ENCODE measurements around the gene ACSM2A.
"Not testable (repeated sequence)": the region's sequence is repeated elsewhere in the genome, so short reads cannot be mapped to it uniquely, and the experiment has no call there.

ACSM2A gene

DNA sequence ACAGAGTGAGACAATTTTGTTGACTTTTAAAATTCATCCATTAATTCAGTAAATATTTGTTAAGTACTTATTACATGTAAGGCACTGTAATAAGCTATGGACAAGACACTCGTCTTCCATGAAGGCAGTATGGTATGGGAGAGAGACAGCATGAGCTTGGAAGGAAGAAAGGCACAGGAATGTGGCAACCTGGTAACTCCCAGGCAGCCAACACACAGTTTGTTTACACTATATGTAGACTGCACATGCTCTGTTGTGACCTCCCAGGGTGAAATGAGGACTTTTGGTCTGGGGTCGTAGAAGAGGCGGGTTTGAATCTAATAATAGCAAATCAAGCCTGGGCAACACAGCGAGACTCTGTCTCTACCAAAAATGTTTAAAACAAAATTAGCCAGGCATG is 9.0 kb downstream of the ACSM2A start:
- H3K9me3 ChIP-seq (replicated peaks; ENCODE audit: low read length); H3K4me1 ChIP-seq (ENCODE audit: control insufficient read depth, insufficient read depth, low read length); H3K9ac ChIP-seq (ENCODE audit: low read depth, low read length); H3K36me3 ChIP-seq (ENCODE audit: insufficient read depth, low read length); H3K4me2 ChIP-seq (ENCODE audit: low read length); H3K27me3 ChIP-seq (ENCODE audit: control insufficient read depth, insufficient read depth, low read length); H3K4me3 ChIP-seq (ENCODE audit: low read length): not testable (repeated sequence)

DNA sequence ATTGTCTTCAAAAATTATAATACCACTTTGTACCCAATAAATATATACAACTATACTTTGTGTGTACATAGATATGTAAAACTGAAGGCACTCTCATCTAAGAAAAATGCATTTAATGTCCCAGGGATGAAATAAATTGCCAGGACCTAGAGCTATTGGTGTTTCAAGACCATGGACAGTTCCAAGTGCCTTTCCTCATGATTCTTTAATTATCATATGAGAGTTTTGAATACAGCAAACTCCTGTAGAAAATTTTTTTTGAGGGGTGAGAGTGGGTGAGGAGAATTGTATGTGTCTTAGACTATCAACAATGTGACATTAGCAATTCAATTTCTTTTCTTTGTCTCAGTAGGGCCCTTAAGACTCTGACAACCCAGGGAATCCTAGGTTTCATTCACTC is 17.6 kb downstream of the ACSM2A start:
- not testable (repeated sequence) for H3K27me3 ChIP-seq (ENCODE audit: control insufficient read depth, insufficient read depth, low read length); H3K9me3 ChIP-seq (replicated peaks; ENCODE audit: low read length); H3K4me1 ChIP-seq (ENCODE audit: control insufficient read depth, insufficient read depth, low read length); H3K9ac ChIP-seq (ENCODE audit: low read depth, low read length); H3K4me3 ChIP-seq (ENCODE audit: low read length); H3K4me2 ChIP-seq (ENCODE audit: low read length); H3K36me3 ChIP-seq (ENCODE audit: insufficient read depth, low read length)

DNA sequence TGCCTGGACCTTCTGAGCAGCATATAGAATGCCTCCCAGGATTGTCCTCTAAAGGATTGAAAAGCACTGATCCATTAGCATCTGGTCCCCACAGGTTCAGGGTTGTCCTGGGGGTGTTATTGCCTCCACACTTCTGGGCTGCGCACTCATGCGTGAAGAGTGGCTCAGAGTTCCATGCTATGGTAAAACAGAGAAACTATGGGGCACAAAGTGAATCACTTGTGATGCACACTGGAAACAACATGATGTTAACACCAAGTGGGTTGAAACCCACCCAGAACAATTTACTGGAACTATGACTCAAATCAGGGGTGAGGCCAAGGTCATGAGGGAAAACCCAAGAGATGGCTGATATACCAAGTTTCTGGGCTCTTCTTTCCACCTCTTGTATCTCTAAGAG is 18.6 kb downstream of the ACSM2A start:
- H3K27me3 ChIP-seq (ENCODE audit: control insufficient read depth, insufficient read depth, low read length); H3K36me3 ChIP-seq (ENCODE audit: insufficient read depth, low read length); H3K4me1 ChIP-seq (ENCODE audit: control insufficient read depth, insufficient read depth, low read length); H3K4me2 ChIP-seq (ENCODE audit: low read length); H3K9ac ChIP-seq (ENCODE audit: low read depth, low read length); H3K4me3 ChIP-seq (ENCODE audit: low read length); H3K9me3 ChIP-seq (replicated peaks; ENCODE audit: low read length): not testable (repeated sequence)

DNA sequence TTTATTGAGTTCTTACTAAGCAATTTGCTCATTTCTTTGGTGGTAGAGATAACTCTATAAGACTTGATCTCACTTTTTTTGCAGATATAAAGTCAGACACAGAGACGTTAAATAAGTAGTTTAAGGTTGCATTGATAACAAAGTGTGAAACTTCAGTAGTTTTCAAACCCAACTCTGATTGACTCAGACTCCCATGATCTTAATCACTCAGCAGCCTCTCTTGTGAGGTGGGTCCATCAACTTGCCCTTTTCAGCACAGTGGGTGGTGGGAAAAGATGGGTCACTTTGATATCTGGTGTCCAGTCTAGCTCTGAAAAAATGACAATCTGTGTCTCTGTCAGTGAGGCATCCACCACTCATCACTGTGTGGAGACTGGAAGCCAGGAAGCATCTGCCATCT is 19.4 kb downstream of the ACSM2A start:
- H3K9ac ChIP-seq (ENCODE audit: low read depth, low read length); H3K4me2 ChIP-seq (ENCODE audit: low read length); H3K36me3 ChIP-seq (ENCODE audit: insufficient read depth, low read length); H3K27me3 ChIP-seq (ENCODE audit: control insufficient read depth, insufficient read depth, low read length); H3K9me3 ChIP-seq (replicated peaks; ENCODE audit: low read length); H3K4me3 ChIP-seq (ENCODE audit: low read length); H3K4me1 ChIP-seq (ENCODE audit: control insufficient read depth, insufficient read depth, low read length): not testable (repeated sequence)

DNA sequence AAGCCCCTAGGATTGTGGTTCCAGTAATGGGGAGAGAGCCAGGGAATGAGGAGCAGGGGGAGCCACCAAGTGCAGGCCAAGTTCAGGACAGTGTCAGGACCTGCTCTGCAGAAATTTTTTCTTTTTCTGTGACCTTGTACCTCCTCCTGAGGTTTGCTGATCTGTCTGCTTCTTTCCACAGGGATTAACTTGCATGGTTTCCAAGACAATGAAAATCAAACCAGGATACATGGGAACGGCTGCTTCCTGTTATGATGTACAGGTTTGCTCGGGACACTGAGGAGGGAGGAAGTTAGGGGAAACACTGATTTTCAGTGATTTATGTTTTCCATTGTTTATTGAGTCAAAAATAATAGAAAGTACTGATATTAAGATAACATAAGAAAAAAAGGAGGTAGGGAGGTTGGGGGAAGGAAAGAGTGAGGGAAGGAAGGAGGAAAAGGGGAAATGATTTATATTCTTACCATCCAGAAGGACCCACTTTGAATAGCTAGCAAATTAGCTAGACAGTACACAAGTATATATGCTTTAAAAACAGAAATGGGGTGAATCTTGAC is 25.9 kb downstream of the ACSM2A start:
- H3K36me3 ChIP-seq (ENCODE audit: insufficient read depth, low read length); H3K9me3 ChIP-seq (replicated peaks; ENCODE audit: low read length); H3K4me1 ChIP-seq (ENCODE audit: control insufficient read depth, insufficient read depth, low read length): not testable (repeated sequence)

DNA sequence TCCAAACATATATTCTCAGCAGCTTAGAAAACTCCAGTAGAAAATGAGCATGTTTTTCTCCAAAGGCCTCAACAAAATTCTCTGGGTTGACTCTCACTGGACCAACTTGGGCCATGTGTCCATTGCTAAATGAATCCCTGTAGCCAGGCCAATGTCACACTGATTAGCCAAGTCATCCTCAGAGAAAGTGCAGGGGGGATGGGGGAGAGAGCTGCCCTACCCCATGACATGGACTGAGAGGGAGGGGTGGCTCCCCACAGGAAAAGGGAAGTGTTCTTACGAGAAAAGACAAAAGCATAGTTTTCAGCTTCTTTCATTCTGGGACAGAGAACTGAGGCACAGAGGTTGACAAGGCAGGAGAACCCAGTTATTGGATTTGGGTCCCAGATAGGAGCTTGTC is 32.7 kb downstream of the ACSM2A start:
- H3K9me3 ChIP-seq (replicated peaks; ENCODE audit: low read length); H3K4me1 ChIP-seq (ENCODE audit: control insufficient read depth, insufficient read depth, low read length); H3K27me3 ChIP-seq (ENCODE audit: control insufficient read depth, insufficient read depth, low read length); H3K36me3 ChIP-seq (ENCODE audit: insufficient read depth, low read length); H3K4me2 ChIP-seq (ENCODE audit: low read length); H3K9ac ChIP-seq (ENCODE audit: low read depth, low read length); H3K4me3 ChIP-seq (ENCODE audit: low read length): not testable (repeated sequence)

More for the DNA sequence above, 25.9 kb downstream of the ACSM2A start:
- not testable (repeated sequence) for H3K9ac ChIP-seq (ENCODE audit: low read depth, low read length); H3K4me2 ChIP-seq (ENCODE audit: low read length); H3K27me3 ChIP-seq (ENCODE audit: control insufficient read depth, insufficient read depth, low read length); H3K4me3 ChIP-seq (ENCODE audit: low read length)

DNA sequence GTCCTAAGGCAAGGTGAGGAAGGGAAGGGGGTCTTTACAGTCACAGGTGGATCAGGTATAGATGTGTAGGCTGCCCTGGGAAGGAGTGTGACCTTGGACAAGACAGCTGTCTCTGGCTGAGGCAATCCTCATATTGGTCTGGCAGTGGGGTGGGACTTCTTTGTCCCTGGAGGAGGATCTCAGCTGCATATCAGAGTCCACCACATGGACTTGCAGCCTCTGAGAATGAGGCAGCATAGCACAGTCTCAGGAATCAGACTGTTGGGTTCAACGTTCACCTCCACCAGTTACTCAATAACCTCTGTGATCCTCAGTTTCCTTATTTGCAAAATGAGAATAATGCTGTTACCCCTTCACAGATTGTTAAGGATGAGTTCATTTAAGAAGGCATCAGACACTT is 33.4 kb downstream of the ACSM2A start:
- no peak overlapping the region for H3K4me2 ChIP-seq (ENCODE audit: low read length)
- H3K9me3 ChIP-seq (replicated peaks; ENCODE audit: low read length), result no peaks in the 10 kb centered on the region
- H3K4me1 ChIP-seq (ENCODE audit: control insufficient read depth, insufficient read depth, low read length), result no peaks in the 10 kb centered on the region
- H3K9ac ChIP-seq (ENCODE audit: low read depth, low read length), result no peak overlapping the region
- H3K36me3 ChIP-seq (ENCODE audit: insufficient read depth, low read length), result no peaks in the 10 kb centered on the region
- H3K4me3 ChIP-seq (ENCODE audit: low read length), result no peak overlapping the region
- no peaks in the 10 kb centered on the region for H3K27me3 ChIP-seq (ENCODE audit: control insufficient read depth, insufficient read depth, low read length)

DNA sequence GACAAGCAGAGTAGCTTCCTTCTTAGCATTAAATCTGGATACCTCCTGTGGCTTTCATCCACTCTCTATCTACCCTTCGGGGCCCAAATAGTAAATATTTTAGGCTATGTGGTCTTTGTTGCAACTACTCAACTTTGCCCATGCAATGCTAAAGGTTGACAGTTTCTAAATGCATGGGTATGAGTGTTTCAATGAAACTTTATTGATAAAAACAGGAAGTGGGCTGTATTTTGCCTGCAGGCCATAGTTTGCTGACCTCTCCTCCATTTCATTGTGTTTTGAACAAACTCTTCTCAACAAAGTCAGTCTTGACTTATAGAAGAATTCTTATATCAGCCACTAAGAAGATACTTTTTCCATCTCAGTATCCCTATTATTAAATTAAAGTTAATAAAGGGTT is 34.1 kb downstream of the ACSM2A start:
- H3K36me3 ChIP-seq (ENCODE audit: insufficient read depth, low read length), result no peaks in the 10 kb centered on the region
- H3K4me1 ChIP-seq (ENCODE audit: control insufficient read depth, insufficient read depth, low read length), result no peaks in the 10 kb centered on the region
- H3K9me3 ChIP-seq (replicated peaks; ENCODE audit: low read length), result no peaks in the 10 kb centered on the region
- H3K9ac ChIP-seq (ENCODE audit: low read depth, low read length), result no peak overlapping the region
- no peaks in the 10 kb centered on the region for H3K27me3 ChIP-seq (ENCODE audit: control insufficient read depth, insufficient read depth, low read length)
- no peak overlapping the region for H3K4me3 ChIP-seq (ENCODE audit: low read length)
- H3K4me2 ChIP-seq (ENCODE audit: low read length), result no peak overlapping the region

DNA sequence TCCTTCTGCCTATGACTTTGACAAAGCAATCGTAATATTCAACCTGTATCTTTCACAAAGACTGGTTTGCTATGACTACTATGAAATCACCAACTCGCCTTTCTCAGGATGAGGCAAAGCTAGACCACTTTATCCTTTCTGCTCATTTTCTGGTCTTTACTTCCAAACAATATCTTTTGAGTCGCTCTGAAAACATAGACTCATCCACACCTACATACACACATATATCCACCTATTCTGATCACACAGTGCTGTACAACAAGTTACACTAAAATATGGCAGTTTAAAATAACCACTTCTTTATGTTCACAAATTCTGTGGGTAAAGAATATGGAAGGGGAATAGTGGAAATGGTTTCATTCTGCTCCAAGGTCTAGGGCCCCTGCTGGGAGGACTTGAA is 39.7 kb downstream of the ACSM2A start:
- not testable (repeated sequence) for H3K9ac ChIP-seq (ENCODE audit: low read depth, low read length); H3K9me3 ChIP-seq (replicated peaks; ENCODE audit: low read length); H3K4me3 ChIP-seq (ENCODE audit: low read length); H3K4me1 ChIP-seq (ENCODE audit: control insufficient read depth, insufficient read depth, low read length); H3K36me3 ChIP-seq (ENCODE audit: insufficient read depth, low read length); H3K4me2 ChIP-seq (ENCODE audit: low read length); H3K27me3 ChIP-seq (ENCODE audit: control insufficient read depth, insufficient read depth, low read length)

DNA sequence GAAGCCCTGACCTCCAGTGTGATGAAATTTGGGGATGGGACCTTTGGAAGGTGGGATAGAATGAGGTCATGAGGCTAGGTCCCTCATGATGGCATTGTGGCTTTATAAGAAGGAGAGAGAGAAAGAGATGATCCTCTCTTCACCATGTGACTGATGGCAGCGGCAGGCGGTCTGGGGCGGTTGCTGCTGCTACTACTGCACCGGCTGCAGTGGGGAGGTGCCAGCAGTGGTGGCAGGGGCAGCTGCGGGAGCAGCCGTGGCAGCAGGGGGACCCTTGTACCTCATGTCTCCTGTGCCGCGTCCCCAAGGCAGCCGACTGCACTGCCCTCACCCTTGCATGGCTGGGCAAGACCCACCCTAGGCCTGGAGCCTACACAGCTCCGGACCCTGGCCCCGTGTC is 40.1 kb downstream of the ACSM2A start:
- H3K9me3 ChIP-seq (replicated peaks; ENCODE audit: low read length); H3K4me1 ChIP-seq (ENCODE audit: control insufficient read depth, insufficient read depth, low read length); H3K36me3 ChIP-seq (ENCODE audit: insufficient read depth, low read length); H3K9ac ChIP-seq (ENCODE audit: low read depth, low read length); H3K27me3 ChIP-seq (ENCODE audit: control insufficient read depth, insufficient read depth, low read length); H3K4me2 ChIP-seq (ENCODE audit: low read length); H3K4me3 ChIP-seq (ENCODE audit: low read length): not testable (repeated sequence)

DNA sequence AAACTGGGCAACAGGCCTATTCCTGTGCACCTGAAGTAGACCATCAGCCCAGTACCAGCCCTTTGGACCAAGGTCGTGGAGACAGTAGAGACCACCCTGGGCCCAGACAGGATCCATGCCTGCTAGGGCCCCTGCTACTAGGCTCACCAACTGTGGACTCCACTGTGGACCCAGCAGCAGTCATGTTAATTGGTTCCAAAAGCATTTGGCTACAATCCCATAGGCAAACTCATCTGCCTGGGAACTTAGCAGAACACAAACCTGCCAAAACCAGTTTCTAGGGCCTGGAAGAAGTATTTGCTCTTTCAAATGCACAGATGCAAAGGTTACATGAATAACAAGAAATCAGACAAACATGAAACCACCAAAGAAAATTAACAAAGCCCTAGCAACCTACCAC is 53.1 kb downstream of the ACSM2A start:
- Histone ChIP-seq H3K9ac (ENCODE audit: low read depth, low read length) (no peak overlapping the region), H3K27me3 (ENCODE audit: control insufficient read depth, insufficient read depth, low read length) (no peaks in the 10 kb centered on the region), H3K4me2 (ENCODE audit: low read length) (no peak overlapping the region), H3K36me3 (ENCODE audit: insufficient read depth, low read length) (no peaks in the 10 kb centered on the region), H3K4me3 (ENCODE audit: low read length) (no peak overlapping the region), H3K9me3 (replicated peaks; ENCODE audit: low read length) (peaks cover 3% of the 10 kb centered on the region), H3K4me1 (ENCODE audit: control insufficient read depth, insufficient read depth, low read length) (no peaks in the 10 kb centered on the region)

DNA sequence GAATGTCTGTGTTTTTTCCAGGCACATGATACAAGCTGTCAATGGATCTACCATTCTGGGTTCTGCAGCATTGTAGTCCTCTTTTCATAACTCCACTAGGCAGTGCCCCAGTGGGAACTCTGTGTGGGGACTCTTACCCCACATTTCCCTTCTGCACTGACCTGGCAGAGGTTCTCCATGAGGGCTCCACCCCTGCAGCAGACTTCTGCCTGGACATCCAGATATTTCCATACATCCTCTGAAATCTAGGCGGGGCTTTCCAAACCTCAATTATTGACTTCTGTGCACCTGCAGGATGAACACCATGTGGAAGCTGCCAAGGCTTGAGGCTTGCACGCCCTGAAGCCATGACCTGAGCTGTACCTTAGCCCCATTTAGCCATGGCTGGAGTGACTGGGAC is 56.0 kb downstream of the ACSM2A start:
- H3K4me1 ChIP-seq (ENCODE audit: control insufficient read depth, insufficient read depth, low read length), result no peaks in the 10 kb centered on the region
- H3K4me3 ChIP-seq (ENCODE audit: low read length), result no peak overlapping the region
- no peaks in the 10 kb centered on the region for H3K27me3 ChIP-seq (ENCODE audit: control insufficient read depth, insufficient read depth, low read length)
- no peaks in the 10 kb centered on the region for H3K36me3 ChIP-seq (ENCODE audit: insufficient read depth, low read length)
- no peak overlapping the region for H3K4me2 ChIP-seq (ENCODE audit: low read length)
- H3K9me3 ChIP-seq (replicated peaks; ENCODE audit: low read length), result peaks cover 3% of the 10 kb centered on the region
- no peak overlapping the region for H3K9ac ChIP-seq (ENCODE audit: low read depth, low read length)

DNA sequence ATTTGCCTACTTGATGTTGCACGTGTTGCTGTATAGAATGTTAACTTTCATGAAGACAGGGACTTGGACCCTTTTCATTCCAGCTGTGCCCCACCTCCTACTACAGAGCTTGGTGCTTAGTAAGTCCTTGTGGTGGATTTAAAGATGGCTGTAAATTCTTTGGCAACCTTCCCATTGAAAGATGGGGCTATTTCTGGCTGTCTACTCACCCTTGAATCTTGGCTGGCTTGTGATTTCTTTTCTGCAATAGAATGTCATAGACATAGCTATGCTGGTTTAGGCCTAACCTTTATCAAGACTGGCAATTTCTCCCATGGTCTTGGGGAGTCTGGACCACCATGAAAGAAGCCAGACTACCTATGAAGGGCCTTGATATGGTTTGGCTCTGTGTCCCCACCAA is 59.0 kb downstream of the ACSM2A start:
- H3K36me3 ChIP-seq (ENCODE audit: insufficient read depth, low read length), result no peaks in the 10 kb centered on the region
- no peak overlapping the region for H3K9ac ChIP-seq (ENCODE audit: low read depth, low read length)
- no peaks in the 10 kb centered on the region for H3K27me3 ChIP-seq (ENCODE audit: control insufficient read depth, insufficient read depth, low read length)
- H3K4me3 ChIP-seq (ENCODE audit: low read length), result no peak overlapping the region
- no peak overlapping the region for H3K4me2 ChIP-seq (ENCODE audit: low read length)
- no peaks in the 10 kb centered on the region for H3K9me3 ChIP-seq (replicated peaks; ENCODE audit: low read length)
- no peaks in the 10 kb centered on the region for H3K4me1 ChIP-seq (ENCODE audit: control insufficient read depth, insufficient read depth, low read length)
